Ovary (tissue), 9 donors: ENCODE measurements around the gene MBNL2. TPM values are rescaled to one million over a fixed set of nuclear protein-coding genes. Genes with fewer than 3 reads are reported as not detected.

ENCODE experiments used
- DNase-seq, 5 donors: peaks; one replicate each; pipeline ENCODE4 v3.0.0-alpha.2; 2019 to 2020
- H3K27ac ChIP-seq, 2 donors: fragments of 200-600 bp; one replicate each; pipeline versions ENCODE4 v1.5.1 to v1.8.0; 2019 to 2022
- H3K27me3 ChIP-seq: fragments of 200-600 bp; one replicate; pipeline ENCODE4 v1.8.0; 2022
- H3K36me3 ChIP-seq: fragments of 200-600 bp; sonication (generic); one replicate; pipeline ENCODE4 v1.5.1; 2019
- H3K4me1 ChIP-seq: one replicate; pipeline ENCODE4 v1.8.1; 2013; ENCODE audit warnings: mild to moderate bottlenecking, moderate library complexity; ENCODE audit not compliant: insufficient read depth
- H3K4me3 ChIP-seq: fragments of 200-600 bp; sonication (generic); one replicate; pipeline ENCODE4 v1.5.1; 2017
- H3K9me3 ChIP-seq, 2 donors: fragments of 200-600 bp in 1 of 2; sonication (generic) in 1 of 2; one replicate each; pipeline versions ENCODE4 v1.5.1 to v1.8.1; 2013 to 2019; ENCODE audit warnings: mild to moderate bottlenecking in 1 of 2, moderate library complexity in 1 of 2
- EP300 ChIP-seq: sonication (generic); formaldehyde crosslinking; IDR thresholded peaks from one replicate; pipeline ENCODE4 v1.6.1; 2017; ENCODE audit warnings: antibody characterized with exemption
- POLR2A ChIP-seq: fragments of 450-650 bp; IDR thresholded peaks from one replicate; pipeline ENCODE4 v1.6.1; 2017; ENCODE audit warnings: antibody characterized with exemption, mild to moderate bottlenecking, moderate library complexity
- WGBS, 3 donors: extraction: QIAGEN DNeasy Blood & Tissue Kit in 1 of 3; methylation state at CpG; one replicate each; pipeline versions ENCODE4 v1.1.5 to v1.1.7; 2013 to 2017; 5-methylcytosine and 5-hydroxymethylcytosine counted together
- intact Hi-C, 4 donors: fragments of 100-400 bp; cut with DNase I; formaldehyde crosslinking; loops; one replicate each; pipeline versions ENCODE4 v1.11.0 to v1.15.1; 2022 to 2023
- polyA plus RNA-seq, 2 donors: library from polyadenylated mRNA; stranded (reverse); fragments of 200-250 nt in 1 of 2; fragments of 350-450 nt in 1 of 2; fragmentation: Illumina TruSeq in 1 of 2; extraction: RNeasy Lipid Tissue Mini Kit (QIAGEN cat#74804) in 1 of 2; gene quantifications; one replicate each; pipeline ENCODE4 v1.2.3, GENCODE V29; 2013 to 2014
- total RNA-seq, 7 donors: library from RNA; depleted of rRNA in 2 of 7; stranded (reverse); fragments of >200 nt in 2 of 7; fragmentation: NEBNext Ultra II Directional in 3 of 7; extraction: Animal tissue kit (Norgen Biotek cat#: 25700) in 3 of 7; gene quantifications; one replicate each; pipeline versions ENCODE4 v1.1.0 to v1.2.4, GENCODE V29; 2016 to 2023
- TF ChIP-seq, protein P1 (sequence below), 3 donors: fragments of 450-650 bp in 2 of 3; fragments of 200-600 bp in 1 of 3; IDR thresholded peaks; one replicate each; pipeline versions ENCODE4 v1.5.1 to v1.8.0; 2016 to 2022; ENCODE audit warnings: antibody characterized with exemption in 3 of 3, mild to moderate bottlenecking in 1 of 3
- donor health status: DM: no; HTN: no; CAD: no; lungs with moderate emphysema.
- donor health status: DM: no; HTN: no; CAD: no.
- donor health status: Bipolar disorder and iron deficiency.
- donor health status: DM: yes; HTN: yes; CAD: no.
- donor health status: DM: no; HTN: no; CAD: no.
- donor health status: DM: yes; HTN: yes; CAD: no.

MBNL2 gene
- total and polyA plus RNA-seq, 9 donors: 43.7 to 110 (median 92.1) TPM

DNA sequence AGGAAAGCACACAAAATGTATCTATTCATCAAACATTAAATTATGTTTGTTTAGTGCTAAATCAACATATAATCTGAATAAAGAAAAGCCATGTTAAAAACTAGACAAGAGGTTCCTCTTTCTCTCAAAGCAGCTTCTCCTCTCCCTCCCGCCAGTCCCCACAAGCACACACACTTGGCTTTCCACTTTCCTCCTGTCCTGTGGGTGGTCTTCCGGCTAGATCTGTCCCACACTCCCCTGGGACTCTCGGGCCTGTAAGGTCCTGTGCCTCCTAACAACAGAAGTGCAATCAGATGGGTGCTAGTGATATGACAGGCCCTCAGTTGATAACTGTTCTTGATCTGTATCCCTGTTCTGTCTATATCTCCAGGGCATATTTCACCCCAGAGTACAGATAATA, 166.2 kb downstream of the MBNL2 start:
- 79 to 88% (median 85%) methylated on average over 3 of the region's 3 CpGs for WGBS, 3 donors
- DNase-seq: no peak
- no peaks in the 10 kb centered on the region for H3K4me1 ChIP-seq
- H3K4me3 ChIP-seq: no peak overlapping the region
- intact Hi-C loops: no loop called here
- H3K36me3 ChIP-seq: no peaks in the 10 kb centered on the region
- no peaks in the 10 kb centered on the region for H3K9me3 ChIP-seq
- no peak overlapping the region for H3K27ac ChIP-seq
- TF ChIP-seq POLR2A (no peak), EP300 (no peak)
- TF ChIP-seq, protein P1, sequence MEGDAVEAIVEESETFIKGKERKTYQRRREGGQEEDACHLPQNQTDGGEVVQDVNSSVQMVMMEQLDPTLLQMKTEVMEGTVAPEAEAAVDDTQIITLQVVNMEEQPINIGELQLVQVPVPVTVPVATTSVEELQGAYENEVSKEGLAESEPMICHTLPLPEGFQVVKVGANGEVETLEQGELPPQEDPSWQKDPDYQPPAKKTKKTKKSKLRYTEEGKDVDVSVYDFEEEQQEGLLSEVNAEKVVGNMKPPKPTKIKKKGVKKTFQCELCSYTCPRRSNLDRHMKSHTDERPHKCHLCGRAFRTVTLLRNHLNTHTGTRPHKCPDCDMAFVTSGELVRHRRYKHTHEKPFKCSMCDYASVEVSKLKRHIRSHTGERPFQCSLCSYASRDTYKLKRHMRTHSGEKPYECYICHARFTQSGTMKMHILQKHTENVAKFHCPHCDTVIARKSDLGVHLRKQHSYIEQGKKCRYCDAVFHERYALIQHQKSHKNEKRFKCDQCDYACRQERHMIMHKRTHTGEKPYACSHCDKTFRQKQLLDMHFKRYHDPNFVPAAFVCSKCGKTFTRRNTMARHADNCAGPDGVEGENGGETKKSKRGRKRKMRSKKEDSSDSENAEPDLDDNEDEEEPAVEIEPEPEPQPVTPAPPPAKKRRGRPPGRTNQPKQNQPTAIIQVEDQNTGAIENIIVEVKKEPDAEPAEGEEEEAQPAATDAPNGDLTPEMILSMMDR (IDR thresholded peaks at IDR 0.05): no peak
- H3K27me3 ChIP-seq: no peaks in the 10 kb centered on the region

DNA sequence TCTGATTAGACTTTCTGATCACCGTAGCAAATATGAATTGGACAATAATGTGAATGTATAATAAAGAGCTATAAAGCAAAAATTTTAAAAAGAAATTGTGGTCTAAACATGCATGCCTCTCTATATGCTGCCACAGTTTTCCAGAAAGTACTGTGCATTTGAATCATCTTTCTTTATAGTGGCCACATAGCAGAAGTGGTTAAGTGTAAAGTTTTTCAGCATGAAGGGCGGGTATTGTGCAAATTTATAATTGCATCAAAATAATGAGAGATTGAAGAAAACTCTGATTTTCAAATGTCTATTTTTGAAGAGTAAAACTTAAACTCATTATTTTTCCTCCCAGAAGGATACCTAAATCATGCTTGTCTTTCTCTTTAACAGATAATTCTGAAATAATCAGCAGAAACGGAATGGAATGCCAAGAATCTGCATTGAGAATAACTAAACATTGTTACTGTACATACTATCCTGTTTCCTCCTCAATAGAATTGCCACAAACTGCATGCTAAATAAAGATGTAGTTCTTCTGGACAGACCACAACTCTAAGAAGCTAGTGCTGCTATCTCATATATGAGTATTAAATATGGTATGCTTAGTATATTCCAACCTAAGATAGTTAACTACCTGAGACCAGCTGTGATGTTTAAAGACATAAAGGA, 168.9 kb downstream of the MBNL2 start:
- Histone ChIP-seq H3K36me3 (no peaks in the 10 kb centered on the region), H3K4me3 (no peak overlapping the region), H3K9me3 (no peaks in the 10 kb centered on the region), H3K27ac (no peak overlapping the region), H3K27me3 (no peaks in the 10 kb centered on the region), H3K4me1 (no peaks in the 10 kb centered on the region)
- intact Hi-C loops: no loop called here
- no peak for DNase-seq
- TF ChIP-seq POLR2A: no peak
- no peak for TF ChIP-seq EP300
- TF ChIP-seq, protein P1 (IDR thresholded peaks at IDR 0.05): no peak
- 58 to 66% (median 61%) methylated on average over 3 of the region's 3 CpGs for WGBS, 3 donors

- H3K9me3 ChIP-seq: no peaks in the 10 kb centered on the region
- H3K36me3 ChIP-seq: no peaks in the 10 kb centered on the region
- intact Hi-C loops: no loop called here
- TF ChIP-seq, protein P1 (IDR thresholded peaks at IDR 0.05): no peak
- TF ChIP-seq POLR2A (no peak), EP300 (no peak)
- H3K27ac ChIP-seq: no peak overlapping the region
- no peak overlapping the region for H3K4me3 ChIP-seq
- no peaks in the 10 kb centered on the region for H3K27me3 ChIP-seq
- no peak for DNase-seq
- 62 to 80% (median 63%) methylated on average over 1 of the region's 1 CpG for WGBS, 3 donors
- H3K4me1 ChIP-seq: no peaks in the 10 kb centered on the region
Measured at GRCh38 chr13:97392020-97392419, 169.9 kb downstream of the MBNL2 start.

GRCh38 chr13:97394542-97394941, 172.4 kb downstream of the MBNL2 start:
- H3K27ac ChIP-seq: no peak overlapping the region
- H3K36me3 ChIP-seq: no peaks in the 10 kb centered on the region
- H3K27me3 ChIP-seq: no peaks in the 10 kb centered on the region
- no peak for DNase-seq
- H3K4me1 ChIP-seq: no peaks in the 10 kb centered on the region
- intact Hi-C loops: no loop called here
- no peaks in the 10 kb centered on the region for H3K9me3 ChIP-seq
- TF ChIP-seq EP300: no peak
- TF ChIP-seq POLR2A: no peak
- TF ChIP-seq, protein P1 (IDR thresholded peaks at IDR 0.05): no peak
- no peak overlapping the region for H3K4me3 ChIP-seq
